WTC11 (cell line): ENCODE results near the gene SMIM3. TPM values are rescaled to one million over a fixed set of nuclear protein-coding genes. Genes with fewer than 3 reads are reported as not detected.

ENCODE experiments used
- ATAC-seq: fragments of 200-7000 bp; cut with Tn5 transposase; 2 replicates; pipeline ENCODE4 v1.10.0; 2021; ENCODE audit warnings: mild to moderate bottlenecking, moderate library complexity
- CTCF ChIA-PET: fragments of 300-600 bp; sonication (Branson Sonifier 250); formaldehyde crosslinking; loops from one replicate; lab custom pipeline; 2021; ENCODE audit warnings: antibody characterized with exemption; lab: Charles Lee
- POLR2A ChIA-PET: fragments of 350-600 bp; sonication (Branson Sonifier 250); formaldehyde crosslinking; loops from one replicate; lab custom pipeline; 2021; ENCODE audit warnings: antibody characterized with exemption; lab: Charles Lee
- DNase-seq: peaks from one replicate; pipeline ENCODE4 v3.0.0; 2021; ENCODE audit warnings: low spot score
- H3K27ac Mint-ChIP-seq: 2 replicates; pipeline ENCODE4 v1.8.0; 2021; ENCODE audit warnings: mixed read lengths
- H3K27me3 Mint-ChIP-seq: 2 replicates; pipeline ENCODE4 v1.8.0; 2021; ENCODE audit warnings: low read depth, mild to moderate bottlenecking, moderate library complexity, mixed read lengths
- H3K36me3 Mint-ChIP-seq: 2 replicates; pipeline ENCODE4 v1.8.0; 2021; ENCODE audit warnings: mixed read lengths
- H3K4me1 Mint-ChIP-seq: 2 replicates; pipeline ENCODE4 v1.8.0; 2022; ENCODE audit warnings: mixed read lengths
- H3K4me3 Mint-ChIP-seq: 2 replicates; pipeline ENCODE4 v1.8.0; 2021; ENCODE audit warnings: mild to moderate bottlenecking, moderate library complexity, mixed read lengths
- H3K9me3 Mint-ChIP-seq: 2 replicates; pipeline ENCODE4 v1.8.0; 2021; ENCODE audit warnings: mixed read lengths
- ATF3 ChIP-seq: sonication (generic); formaldehyde crosslinking; conservative IDR thresholded peaks from 2 replicates; pipeline ENCODE4 v1.8.1; 2022; ENCODE audit warnings: mild to moderate bottlenecking, missing genetic modification reagents
- CREM ChIP-seq: sonication (generic); formaldehyde crosslinking; IDR thresholded peaks from 2 replicates; pipeline ENCODE4 v1.8.1; 2022; ENCODE audit warnings: mild to moderate bottlenecking, missing genetic modification reagents, moderate library complexity
- CTCF ChIP-seq: fragments of 200-600 bp; IDR thresholded peaks from 2 replicates; pipeline ENCODE4 v1.8.0; 2022; ENCODE audit warnings: antibody characterized with exemption
- EMX1 ChIP-seq: fragments of 250-450 bp; sonication (Bioruptor Pico); IDR thresholded peaks from 2 replicates; pipeline ENCODE4 v1.8.0; 2021; ENCODE audit warnings: mild to moderate bottlenecking
- ESRRA ChIP-seq: sonication (generic); formaldehyde crosslinking; IDR thresholded peaks from 2 replicates; pipeline ENCODE4 v1.8.1; 2022; ENCODE audit warnings: mild to moderate bottlenecking, missing genetic modification reagents, borderline replicate concordance
- ETV6 ChIP-seq: sonication (generic); formaldehyde crosslinking; IDR thresholded peaks from 2 replicates; pipeline ENCODE4 v1.8.1; 2022; ENCODE audit warnings: mild to moderate bottlenecking, missing genetic modification reagents
- FOXJ3 ChIP-seq: sonication (generic); formaldehyde crosslinking; IDR thresholded peaks from 2 replicates; pipeline ENCODE4 v1.9.0; 2021; ENCODE audit warnings: missing genetic modification reagents, mild to moderate bottlenecking, borderline replicate concordance
- FOXK1 ChIP-seq: sonication (generic); formaldehyde crosslinking; IDR thresholded peaks from 2 replicates; pipeline ENCODE4 v1.8.0; 2022; ENCODE audit warnings: mild to moderate bottlenecking, moderate library complexity, missing genetic modification reagents
- FOXP4 ChIP-seq: sonication (generic); formaldehyde crosslinking; IDR thresholded peaks from 2 replicates; pipeline ENCODE4 v1.8.0; 2022; ENCODE audit warnings: mild to moderate bottlenecking, missing genetic modification reagents
- GABPB1 ChIP-seq: sonication (generic); formaldehyde crosslinking; IDR thresholded peaks from 2 replicates; pipeline ENCODE4 v1.8.1; 2023; ENCODE audit warnings: mild to moderate bottlenecking, missing genetic modification reagents
- IRF1 ChIP-seq: sonication (generic); formaldehyde crosslinking; IDR thresholded peaks from 2 replicates; pipeline ENCODE4 v1.8.0; 2023; ENCODE audit warnings: missing genetic modification reagents
- MXD4 ChIP-seq: fragments of 250-450 bp; sonication (Bioruptor Pico); IDR thresholded peaks from 2 replicates; pipeline ENCODE4 v1.8.0; 2021; ENCODE audit warnings: mild to moderate bottlenecking, moderate library complexity, borderline replicate concordance
- MYBL2 ChIP-seq: sonication (generic); formaldehyde crosslinking; IDR thresholded peaks from 2 replicates; pipeline ENCODE4 v1.8.1; 2023; ENCODE audit warnings: mild to moderate bottlenecking, moderate library complexity, missing genetic modification reagents
- NFYB ChIP-seq: sonication (generic); formaldehyde crosslinking; conservative IDR thresholded peaks from 2 replicates; pipeline ENCODE4 v1.8.0; 2022; ENCODE audit warnings: low read depth, missing genetic modification reagents
- PRDM15 ChIP-seq: sonication (generic); formaldehyde crosslinking; IDR thresholded peaks from 2 replicates; pipeline ENCODE4 v1.8.0; 2022; ENCODE audit warnings: missing genetic modification reagents
- SMAD4 ChIP-seq: sonication (generic); formaldehyde crosslinking; IDR thresholded peaks from 2 replicates; pipeline ENCODE4 v1.8.0; 2022; ENCODE audit warnings: mild to moderate bottlenecking, missing genetic modification reagents
- STAT6 ChIP-seq: sonication (generic); formaldehyde crosslinking; conservative IDR thresholded peaks from 2 replicates; pipeline ENCODE4 v1.8.1; 2023; ENCODE audit warnings: mild to moderate bottlenecking, low read depth, missing genetic modification reagents, moderate library complexity
- TEAD1 ChIP-seq: sonication (generic); formaldehyde crosslinking; IDR thresholded peaks from 2 replicates; pipeline ENCODE4 v1.8.0; 2022; ENCODE audit warnings: mild to moderate bottlenecking, missing genetic modification reagents
- TP53 ChIP-seq: sonication (generic); formaldehyde crosslinking; IDR thresholded peaks from 2 replicates; pipeline ENCODE4 v1.8.1; 2023; ENCODE audit warnings: mild to moderate bottlenecking, missing genetic modification reagents
- ZNF138 ChIP-seq: sonication (generic); formaldehyde crosslinking; conservative IDR thresholded peaks from 2 replicates; pipeline ENCODE4 v1.8.1; 2022; ENCODE audit warnings: mild to moderate bottlenecking, moderate library complexity, missing genetic modification reagents
- ZNF219 ChIP-seq: sonication (generic); formaldehyde crosslinking; IDR thresholded peaks from 2 replicates; pipeline ENCODE4 v1.8.0; 2023; ENCODE audit warnings: missing genetic modification reagents, mild to moderate bottlenecking, borderline replicate concordance
- ZNF396 ChIP-seq: fragments of 250-450 bp; sonication (Bioruptor Pico); IDR thresholded peaks from 2 replicates; pipeline ENCODE4 v1.8.0; 2021; ENCODE audit warnings: mild to moderate bottlenecking, moderate library complexity, borderline replicate concordance
- total RNA-seq: library from RNA; stranded (reverse); gene quantifications from 3 replicates; pipeline ENCODE4 v1.2.3, GENCODE V29; 2021

SMIM3 gene
- total RNA-seq, 1 experiment from 2014 or later, result 14.1 TPM

- TF ChIP-seq IRF1 (CRISPR knock-in tag) (no peak), TEAD1 (CRISPR knock-in tag) (no peak), SMAD4 (CRISPR knock-in tag) (no peak)
- TF ChIP-seq, all 79 proteins: peak for 0
Observed at GRCh38 chr5:150780816-150781221, 2.3 kb downstream of the SMIM3 start (continued).

- DNase-seq (no peak), ATAC-seq (no peak)
- H3K9me3 Mint-ChIP-seq, result peaks cover 6% of the 10 kb centered on the region
- ChIA-PET CTCF (interaction anchor here (0.8 to 1.0 kb wide), 3 partner anchors 65 to 81 kb away, joined by 3 to 4 read pairs (median 3); partner anchors contain the start of gene RBM22), POLR2A (no interaction called here)
- no peak for TF ChIP-seq ZNF219 (CRISPR knock-in tag)
- no peak for TF ChIP-seq FOXJ3 (CRISPR knock-in tag)
- no peak for TF ChIP-seq ETV6 (CRISPR knock-in tag)
- no peak for TF ChIP-seq STAT6 (CRISPR knock-in tag)
- TF ChIP-seq CTCF, result no peak
- TF ChIP-seq TP53 (CRISPR knock-in tag), result no peak
- no peak for TF ChIP-seq ZNF396
- TF ChIP-seq EMX1 (CRISPR knock-in tag), result no peak
- TF ChIP-seq FOXK1 (CRISPR knock-in tag), result no peak
- no peak for TF ChIP-seq ESRRA (CRISPR knock-in tag)
- no peak for TF ChIP-seq PRDM15 (CRISPR knock-in tag)
- no peak for TF ChIP-seq NFYB (CRISPR knock-in tag)
- no peak for TF ChIP-seq CREM (CRISPR knock-in tag)
- TF ChIP-seq MXD4 (CRISPR knock-in tag), result no peak
- TF ChIP-seq FOXP4, result no peak
- no peak for TF ChIP-seq TEAD1 (CRISPR knock-in tag)
- TF ChIP-seq MYBL2 (CRISPR knock-in tag), result no peak
- TF ChIP-seq ZNF138 (CRISPR knock-in tag), result no peak
- TF ChIP-seq ATF3 (CRISPR knock-in tag), result no peak
- TF ChIP-seq GABPB1 (CRISPR knock-in tag), result no peak
- peaks cover 59% of the 10 kb centered on the region for H3K4me1 Mint-ChIP-seq
- no peak overlapping the region for H3K27ac Mint-ChIP-seq
- peaks cover 12% of the 10 kb centered on the region for H3K36me3 Mint-ChIP-seq
- no peak overlapping the region for H3K4me3 Mint-ChIP-seq
- peaks cover 18% of the 10 kb centered on the region for H3K27me3 Mint-ChIP-seq
Observed at GRCh38 chr5:150781706-150782614, 3.4 kb downstream of the SMIM3 start.
